GM19351 (cell line): ENCODE measurements around the gene YBX3.

Experiments used
- ATAC-seq: cut with Tn5 transposase; IDR thresholded peaks from one replicate; pipeline ENCODE4 v1.9.1; 2021; ENCODE audit warnings: mild to moderate bottlenecking, moderate library complexity; ENCODE audit not compliant: unreplicated experiment

The YBX3 gene

GRCh38 chr12:10672231-10672868, 50.8 kb downstream of the YBX3 start:
- no peak for ATAC-seq

- no peak for ATAC-seq
These were observed 53.6 kb downstream of the YBX3 start for GRCh38 chr12:10669533-10669932.

DNA sequence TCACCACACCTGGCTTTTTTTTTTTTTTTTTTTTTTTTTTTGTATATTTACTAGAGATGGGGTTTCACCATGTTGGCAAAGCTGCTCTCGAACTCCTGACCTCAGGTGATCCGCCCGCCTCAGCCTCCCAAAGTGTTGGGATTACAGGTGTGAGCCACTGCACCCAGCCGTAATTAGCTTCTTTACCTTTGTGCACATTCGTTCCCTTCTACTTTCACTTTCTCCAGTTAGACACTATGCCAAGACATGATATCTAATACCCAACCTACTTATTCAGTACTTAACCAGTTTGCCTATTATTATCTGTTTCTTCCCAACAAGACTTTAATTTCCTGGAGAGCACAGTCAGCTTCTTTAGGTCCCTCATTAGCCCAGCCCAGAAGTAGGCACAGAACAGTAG, 54.6 kb downstream of the YBX3 start:
- no peak for ATAC-seq

DNA sequence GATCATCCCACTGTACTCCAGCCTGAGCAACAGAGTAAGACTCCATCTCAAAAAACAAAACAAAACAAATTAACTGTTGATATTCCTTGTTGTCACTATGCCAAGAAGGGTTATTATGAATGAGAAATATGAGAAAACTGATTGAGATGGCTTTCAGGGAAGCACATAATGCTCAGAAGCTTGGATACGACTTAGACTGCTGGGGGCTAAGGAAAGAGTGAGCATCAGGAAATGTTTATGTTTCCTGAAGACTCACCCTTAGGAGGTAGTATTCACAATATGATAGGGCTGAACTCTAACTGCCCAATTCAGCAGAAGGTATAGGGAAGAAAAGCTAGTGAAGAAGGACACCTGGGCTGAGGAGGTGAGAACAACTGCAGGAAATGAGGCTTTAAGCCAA, 55.5 kb downstream of the YBX3 start:
- ATAC-seq: no peak

DNA sequence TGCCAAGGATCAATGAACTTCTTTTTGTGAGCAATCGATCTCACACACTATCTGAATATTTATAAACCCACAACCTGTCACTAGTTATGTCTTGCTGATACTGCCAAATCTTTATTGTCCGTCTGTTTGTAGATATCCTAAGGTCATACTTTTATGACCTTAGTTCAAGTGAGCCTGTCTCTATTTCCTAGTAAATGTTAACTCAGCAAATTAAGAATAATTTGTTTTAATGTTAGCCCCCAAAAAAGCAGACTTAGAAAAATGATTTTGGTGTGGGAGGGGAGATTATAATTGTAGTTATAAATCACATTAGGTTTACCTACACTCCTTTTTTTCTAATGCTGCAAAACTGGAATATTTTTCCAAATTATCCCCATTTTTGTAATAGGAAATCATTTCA, 58.6 kb downstream of the YBX3 start:
- ATAC-seq: no peak

- no peak for ATAC-seq
These were observed 59.3 kb downstream of the YBX3 start for GRCh38 chr12:10663869-10664268.

DNA sequence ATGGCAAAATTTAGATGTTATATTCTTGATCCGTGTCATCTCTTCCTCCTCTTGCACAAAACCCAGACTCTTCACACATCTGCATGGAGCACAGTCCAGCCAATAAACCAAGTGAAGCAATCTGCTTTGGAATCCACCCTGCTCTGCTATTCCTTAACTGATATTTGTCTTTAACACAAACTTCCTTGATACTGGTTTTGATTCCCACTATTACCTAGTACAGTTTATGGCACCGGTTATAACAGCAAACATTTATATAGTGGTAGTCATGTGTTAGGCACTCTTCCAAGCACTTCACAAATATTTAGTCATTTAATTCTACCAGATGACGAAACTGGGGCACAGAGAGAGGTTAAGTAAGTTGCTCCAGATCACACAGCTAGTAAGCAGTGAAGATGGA, 61.8 kb downstream of the YBX3 start:
- ATAC-seq: no peak

DNA sequence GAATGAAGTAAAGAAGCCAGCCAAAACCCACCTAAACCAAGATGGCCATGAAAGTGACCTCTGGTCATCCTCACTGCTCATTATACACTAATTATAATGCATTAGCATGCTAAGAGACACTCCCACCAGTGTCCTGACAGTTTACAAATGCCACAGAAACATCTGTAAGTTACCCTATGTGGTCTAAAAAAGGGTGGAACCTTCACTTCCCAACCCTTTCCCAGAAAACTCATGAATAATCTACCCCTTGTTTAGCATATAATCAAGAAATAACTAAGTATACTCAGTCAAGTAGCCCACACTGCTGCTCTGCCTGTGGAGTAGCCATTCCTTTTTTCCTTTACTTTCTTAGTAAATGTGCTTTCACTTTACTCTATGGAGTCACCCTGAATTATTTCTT, 69.1 kb downstream of the YBX3 start:
- no peak for ATAC-seq

DNA sequence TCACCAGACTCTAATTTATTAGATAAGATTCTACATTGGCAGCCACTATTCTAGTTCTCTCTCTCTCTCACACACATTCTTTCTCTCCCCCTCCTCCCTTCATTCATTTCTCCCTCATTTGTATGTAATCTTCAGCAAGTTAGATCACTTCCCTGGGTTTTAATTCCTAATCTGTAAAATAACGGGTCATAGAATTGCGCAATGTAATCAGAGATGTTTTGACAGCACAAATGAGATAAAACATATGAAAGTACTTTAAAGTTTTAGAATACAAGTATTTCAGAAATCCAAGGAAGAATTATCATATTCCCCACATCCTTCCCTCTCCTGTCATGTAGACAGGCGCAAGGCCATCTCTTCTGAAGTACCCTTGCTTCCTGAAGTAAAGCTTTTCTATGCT, 70.9 kb downstream of the YBX3 start:
- ATAC-seq: no peak
